Stimulated activated CD4-positive, alpha-beta T cell treated with anti-CD3 and anti-CD28 coated beads, Interleukin-2, amount 100 ng/mL, for 4 hours (primary cell): ENCODE measurements around the gene HSD17B2.
"Not testable (repeated sequence)": the region's sequence is repeated elsewhere in the genome, so short reads cannot be mapped to it uniquely, and the experiment has no call there.

Experiments used
- DNase-seq: peaks from one replicate; pipeline ENCODE4 v3.0.0-alpha.2; 2020; ENCODE audit warnings: low read depth

HSD17B2 gene

GRCh38 chr16:82134846-82135245, 99.8 kb downstream of the HSD17B2 start:
- DNase-seq = no peak

GRCh38 chr16:82135844-82136243, 100.8 kb downstream of the HSD17B2 start:
- no peak for DNase-seq

GRCh38 chr16:82136956-82137821, 102.1 kb downstream of the HSD17B2 start:
- DNase-seq = no peak

- DNase-seq = no peak
These were observed 102.7 kb downstream of the HSD17B2 start for GRCh38 chr16:82137822-82138167.

- no peak for DNase-seq
These were observed 103.6 kb downstream of the HSD17B2 start for GRCh38 chr16:82138478-82139285.

- DNase-seq = not testable (repeated sequence)
These were observed 104.2 kb downstream of the HSD17B2 start for GRCh38 chr16:82139286-82139571.

- no peak for DNase-seq
These were observed 111.5 kb downstream of the HSD17B2 start for GRCh38 chr16:82146556-82146955.

GRCh38 chr16:82146957-82147356, 111.9 kb downstream of the HSD17B2 start:
- no peak for DNase-seq

- DNase-seq = no peak
These were observed 112.5 kb downstream of the HSD17B2 start for GRCh38 chr16:82147546-82147945.
